ENCODE results near the gene CACNA2D4.

DNA sequence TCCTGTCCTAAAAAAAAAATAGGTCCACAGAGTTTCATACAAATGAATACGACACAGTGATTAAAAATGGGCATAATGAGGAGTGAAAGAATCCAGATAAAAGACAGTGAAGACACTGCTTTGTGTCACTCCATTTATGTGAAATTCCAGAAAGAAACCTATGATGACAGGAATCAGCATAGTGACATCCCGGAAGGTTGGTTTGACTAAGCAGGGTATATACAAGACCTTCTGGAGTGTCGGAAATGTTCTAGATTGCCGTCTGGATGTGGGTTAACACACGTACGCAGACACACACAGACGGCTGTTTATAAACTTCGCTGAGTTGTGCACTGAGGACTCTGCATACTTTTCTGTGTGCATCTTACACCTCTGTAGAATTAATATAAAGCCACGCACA lies 13.2 kb upstream of the CACNA2D4 start:
- TF ChIP-seq, protein P1, sequence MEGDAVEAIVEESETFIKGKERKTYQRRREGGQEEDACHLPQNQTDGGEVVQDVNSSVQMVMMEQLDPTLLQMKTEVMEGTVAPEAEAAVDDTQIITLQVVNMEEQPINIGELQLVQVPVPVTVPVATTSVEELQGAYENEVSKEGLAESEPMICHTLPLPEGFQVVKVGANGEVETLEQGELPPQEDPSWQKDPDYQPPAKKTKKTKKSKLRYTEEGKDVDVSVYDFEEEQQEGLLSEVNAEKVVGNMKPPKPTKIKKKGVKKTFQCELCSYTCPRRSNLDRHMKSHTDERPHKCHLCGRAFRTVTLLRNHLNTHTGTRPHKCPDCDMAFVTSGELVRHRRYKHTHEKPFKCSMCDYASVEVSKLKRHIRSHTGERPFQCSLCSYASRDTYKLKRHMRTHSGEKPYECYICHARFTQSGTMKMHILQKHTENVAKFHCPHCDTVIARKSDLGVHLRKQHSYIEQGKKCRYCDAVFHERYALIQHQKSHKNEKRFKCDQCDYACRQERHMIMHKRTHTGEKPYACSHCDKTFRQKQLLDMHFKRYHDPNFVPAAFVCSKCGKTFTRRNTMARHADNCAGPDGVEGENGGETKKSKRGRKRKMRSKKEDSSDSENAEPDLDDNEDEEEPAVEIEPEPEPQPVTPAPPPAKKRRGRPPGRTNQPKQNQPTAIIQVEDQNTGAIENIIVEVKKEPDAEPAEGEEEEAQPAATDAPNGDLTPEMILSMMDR (IDR thresholded peaks at IDR 0.05), result no peak
- TF ChIP-seq POLR2AphosphoS5 (IDR thresholded peaks at IDR 0.05) (no peak), POLR2A (IDR thresholded peaks at IDR 0.05) (no peak)

Measured in gastroesophageal sphincter (tissue), 3 donors.